Transverse colon (tissue), 4 donors: ENCODE measurements around the gene CNBD2. TPM values are rescaled to one million over a fixed set of nuclear protein-coding genes. Genes with fewer than 3 reads are reported as not detected.

Source experiments
- DNase-seq: peaks from one replicate; pipeline ENCODE4 v3.0.0-alpha.2; 2019
- H3K27ac ChIP-seq, 4 donors: fragments of 200-600 bp; sonication (generic); 2 replicates each; pipeline ENCODE4 v1.5.1; 2016 to 2018; ENCODE audit warnings: inconsistent platforms in 4 of 4
- H3K27me3 ChIP-seq: fragments of 200-600 bp; sonication (generic); 2 replicates; pipeline ENCODE4 v1.5.1; 2017; ENCODE audit warnings: inconsistent platforms
- H3K36me3 ChIP-seq, 4 donors: fragments of 200-600 bp; sonication (generic); 2 replicates each; pipeline ENCODE4 v1.5.1; 2017 to 2019; ENCODE audit warnings: inconsistent platforms in 4 of 4
- H3K4me1 ChIP-seq, 4 donors: fragments of 200-600 bp; sonication (generic); 2 replicates each; pipeline ENCODE4 v1.5.1; 2017 to 2020; ENCODE audit warnings: inconsistent platforms in 4 of 4
- H3K4me3 ChIP-seq, 4 donors: fragments of 200-600 bp; sonication (generic); 1 replicate in 1 of 4; 2 replicates in 3 of 4; pipeline versions ENCODE4 v1.5.1 to v1.6.1; 2017 to 2019; ENCODE audit warnings: inconsistent platforms in 4 of 4
- H3K9me3 ChIP-seq, 2 donors: fragments of 200-600 bp; sonication (generic); 2 replicates each; pipeline ENCODE4 v1.5.1; 2017 to 2019; ENCODE audit warnings: inconsistent platforms in 2 of 2
- EP300 ChIP-seq: sonication (generic); formaldehyde crosslinking; IDR thresholded peaks from one replicate; pipeline ENCODE4 v1.6.1; 2017; ENCODE audit warnings: antibody characterized with exemption, low read depth
- POLR2A ChIP-seq: fragments of 450-650 bp; IDR thresholded peaks from one replicate; pipeline ENCODE4 v1.6.1; 2016; ENCODE audit warnings: antibody characterized with exemption, mild to moderate bottlenecking, moderate library complexity
- POLR2AphosphoS5 ChIP-seq, 3 donors: sonication (generic); formaldehyde crosslinking; IDR thresholded peaks; one replicate each; pipeline ENCODE4 v1.6.1; 2016; ENCODE audit warnings: antibody characterized with exemption in 3 of 3
- WGBS, 2 donors: methylation state at CpG; one replicate each; pipeline ENCODE4 v1.1.5; 2018; ENCODE audit warnings: low coverage in 1 of 2; 5-methylcytosine and 5-hydroxymethylcytosine counted together
- in situ Hi-C, 4 donors: fragments of 200-750 bp; cut with MboI; loops; one replicate each; pipeline versions ENCODE4 v1.15.0 to v1.15.1; 2017; ENCODE audit warnings: low sequenced_read_pairs in 3 of 4, low pct_ligation_motif_present in 1 of 4, low pct_unique_long_range_greater_than_20kb in 1 of 4
- intact Hi-C: fragments of 100-400 bp; cut with DNase I; formaldehyde crosslinking; loops from one replicate; pipeline ENCODE4 v1.15.1; 2023; ENCODE audit warnings: low total_unique reads
- total RNA-seq, 4 donors: library from RNA; depleted of rRNA; stranded (reverse); fragments of >200 nt; gene quantifications; one replicate each; pipeline ENCODE4 v1.1.0, GENCODE V29; 2016
- TF ChIP-seq, protein P1 (sequence below), 5 experiments: fragments of 200-600 bp in 3 of 5; fragments of 450-650 bp in 2 of 5; sonication (generic) in 3 of 5; IDR thresholded peaks; 1 replicate in 2 of 5; 2 replicates in 3 of 5; pipeline ENCODE4 v1.5.1; 2016 to 2017; ENCODE audit warnings: antibody characterized with exemption in 5 of 5, inconsistent platforms in 3 of 5, mild to moderate bottlenecking in 2 of 5, moderate library complexity in 1 of 5

The CNBD2 gene
- total RNA-seq, 4 donors from 2014 or later: 6.2 to 9.4 (median 7.8) TPM; not detected in 1

DNA sequence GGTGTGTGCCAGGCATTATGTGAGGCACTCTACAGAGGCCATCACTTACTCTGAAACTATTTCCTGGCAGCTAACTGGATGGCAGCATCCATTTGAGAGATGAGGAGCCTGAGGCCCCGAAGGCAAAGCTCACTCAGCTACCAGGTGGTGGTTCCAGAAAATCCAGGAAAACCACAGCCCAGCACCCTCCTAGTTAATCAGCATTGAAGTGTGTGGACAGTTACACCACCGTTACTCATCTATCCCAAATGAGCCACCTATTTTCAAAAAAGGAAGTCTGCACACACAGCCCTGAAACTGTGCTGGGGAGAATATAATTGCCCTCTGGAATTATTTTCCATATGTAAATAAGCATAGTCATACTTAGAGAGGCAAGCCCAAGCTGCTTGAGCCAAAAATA is 67.4 kb downstream of the CNBD2 start:
- in situ Hi-C loops: no loop called here

DNA sequence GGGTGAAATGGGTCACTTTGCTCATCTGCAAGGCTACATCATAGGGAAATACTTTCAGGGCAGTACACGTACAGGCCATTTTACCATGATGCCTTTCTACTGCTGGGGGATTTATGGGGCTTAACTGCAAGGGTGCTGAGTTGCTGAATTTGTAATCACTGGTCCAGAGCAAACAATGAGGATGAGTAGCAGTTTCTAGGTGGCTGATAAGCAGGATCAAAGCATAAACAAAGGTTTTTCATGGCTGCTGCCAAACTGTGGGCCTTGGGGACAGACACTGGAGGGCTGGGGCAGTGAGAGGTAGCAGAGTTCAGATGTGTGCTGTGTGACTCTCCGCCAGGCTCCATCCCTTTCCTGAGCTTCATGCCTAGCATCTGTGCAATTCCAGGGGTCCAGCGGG is 68.3 kb downstream of the CNBD2 start:
- intact Hi-C loops: no loop called here
- Histone ChIP-seq H3K4me1 (no peaks in the 10 kb centered on the region), H3K4me3 (no peak overlapping the region), H3K27me3 (no peaks in the 10 kb centered on the region), H3K27ac (no peak overlapping the region), H3K9me3 (no peaks in the 10 kb centered on the region), H3K36me3 (no peaks in the 10 kb centered on the region)
- TF ChIP-seq POLR2AphosphoS5 (IDR thresholded peaks at IDR 0.05) (no peak), EP300 (no peak), POLR2A (no peak)
- TF ChIP-seq, protein P1, sequence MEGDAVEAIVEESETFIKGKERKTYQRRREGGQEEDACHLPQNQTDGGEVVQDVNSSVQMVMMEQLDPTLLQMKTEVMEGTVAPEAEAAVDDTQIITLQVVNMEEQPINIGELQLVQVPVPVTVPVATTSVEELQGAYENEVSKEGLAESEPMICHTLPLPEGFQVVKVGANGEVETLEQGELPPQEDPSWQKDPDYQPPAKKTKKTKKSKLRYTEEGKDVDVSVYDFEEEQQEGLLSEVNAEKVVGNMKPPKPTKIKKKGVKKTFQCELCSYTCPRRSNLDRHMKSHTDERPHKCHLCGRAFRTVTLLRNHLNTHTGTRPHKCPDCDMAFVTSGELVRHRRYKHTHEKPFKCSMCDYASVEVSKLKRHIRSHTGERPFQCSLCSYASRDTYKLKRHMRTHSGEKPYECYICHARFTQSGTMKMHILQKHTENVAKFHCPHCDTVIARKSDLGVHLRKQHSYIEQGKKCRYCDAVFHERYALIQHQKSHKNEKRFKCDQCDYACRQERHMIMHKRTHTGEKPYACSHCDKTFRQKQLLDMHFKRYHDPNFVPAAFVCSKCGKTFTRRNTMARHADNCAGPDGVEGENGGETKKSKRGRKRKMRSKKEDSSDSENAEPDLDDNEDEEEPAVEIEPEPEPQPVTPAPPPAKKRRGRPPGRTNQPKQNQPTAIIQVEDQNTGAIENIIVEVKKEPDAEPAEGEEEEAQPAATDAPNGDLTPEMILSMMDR (IDR thresholded peaks at IDR 0.05): no peak
- in situ Hi-C loops: no loop called here
- WGBS, 2 donors: 87 to 100% methylated on average over 1 to 3 of the region's 3 CpGs
- no peak for DNase-seq

More for the DNA sequence above, 67.4 kb downstream of the CNBD2 start:
- no peak for DNase-seq
- H3K27me3 ChIP-seq: no peaks in the 10 kb centered on the region
- WGBS, 2 donors: 47% methylated on average over 2 of the region's 2 CpGs; no CpG with 5 or more reads in 1 of the 2 donors
- H3K4me1 ChIP-seq: no peaks in the 10 kb centered on the region
- H3K27ac ChIP-seq: no peak overlapping the region
- TF ChIP-seq POLR2AphosphoS5 (IDR thresholded peaks at IDR 0.05) (no peak), EP300 (no peak), POLR2A (no peak)
- TF ChIP-seq, protein P1 (IDR thresholded peaks at IDR 0.05): no peak
- intact Hi-C loops: no loop called here
- no peak overlapping the region for H3K4me3 ChIP-seq
- no peaks in the 10 kb centered on the region for H3K9me3 ChIP-seq
- no peaks in the 10 kb centered on the region for H3K36me3 ChIP-seq

DNA sequence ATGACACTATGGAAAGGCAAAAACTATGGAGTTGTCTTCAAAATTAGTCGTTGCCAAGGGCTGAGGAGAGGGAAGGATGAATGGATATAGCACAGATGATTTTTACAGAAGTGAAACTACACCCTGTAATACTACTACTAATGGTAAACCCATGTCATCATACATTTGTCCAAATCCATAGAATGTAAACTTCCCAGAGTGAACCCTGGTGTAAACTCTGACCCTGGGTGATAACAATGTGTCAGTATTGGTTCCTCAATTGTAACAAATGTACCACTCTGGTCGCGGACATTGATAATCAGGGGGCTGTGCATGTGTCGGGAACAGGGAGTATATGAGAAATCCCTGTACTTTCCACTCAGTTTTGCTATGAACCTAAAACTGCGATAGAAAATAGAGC is 72.2 kb downstream of the CNBD2 start:
- H3K9me3 ChIP-seq: no peaks in the 10 kb centered on the region
- H3K4me1 ChIP-seq: no peaks in the 10 kb centered on the region
- 77 to 81% methylated on average over 3 to 5 of the region's 5 CpGs for WGBS, 2 donors
- no peaks in the 10 kb centered on the region for H3K27me3 ChIP-seq
- intact Hi-C loops (no loop called here), in situ Hi-C loops (no loop called here)
- H3K36me3 ChIP-seq: no peaks in the 10 kb centered on the region
- no peak overlapping the region for H3K27ac ChIP-seq
- DNase-seq: no peak
- no peak overlapping the region for H3K4me3 ChIP-seq
- TF ChIP-seq POLR2A (no peak), POLR2AphosphoS5 (IDR thresholded peaks at IDR 0.05) (no peak), EP300 (no peak)
- TF ChIP-seq, protein P1 (IDR thresholded peaks at IDR 0.05): no peak

DNA sequence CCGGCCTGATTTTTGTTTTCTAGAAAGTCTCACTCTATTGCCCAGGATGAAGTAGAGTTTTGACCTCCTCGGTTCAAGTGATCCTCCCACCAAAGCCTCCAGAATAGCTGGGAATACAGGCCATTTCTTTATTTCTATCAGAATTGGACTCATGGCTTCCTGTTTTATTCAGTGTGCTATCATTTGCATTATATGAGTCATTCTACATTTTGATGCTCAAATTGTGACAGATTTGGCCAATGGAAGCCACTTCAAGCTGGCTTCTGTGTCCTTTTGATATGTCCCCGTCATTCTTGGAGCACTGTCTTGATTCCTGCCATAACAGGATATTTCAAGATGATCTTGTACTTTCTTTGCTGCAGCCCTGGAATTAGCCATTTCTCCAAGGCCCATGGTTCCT is 75.1 kb downstream of the CNBD2 start:
- no peak for DNase-seq
- no peaks in the 10 kb centered on the region for H3K36me3 ChIP-seq
- intact Hi-C loops (no loop called here), in situ Hi-C loops (no loop called here)
- no peaks in the 10 kb centered on the region for H3K27me3 ChIP-seq
- no peaks in the 10 kb centered on the region for H3K9me3 ChIP-seq
- no peak overlapping the region for H3K27ac ChIP-seq
- H3K4me1 ChIP-seq: peaks cover 5 to 14% (median 6%) of the 10 kb centered on the region in 4 donors
- TF ChIP-seq, protein P1 (IDR thresholded peaks at IDR 0.05): no peak
- TF ChIP-seq POLR2AphosphoS5 (IDR thresholded peaks at IDR 0.05) (no peak), EP300 (no peak), POLR2A (no peak)
- no peak overlapping the region for H3K4me3 ChIP-seq
- 97 to 100% methylated on average over 2 to 3 of the region's 3 CpGs for WGBS, 2 donors
